ENCODE measurements around the gene C2CD4B. TPM values are rescaled to one million over a fixed set of nuclear protein-coding genes. Genes with fewer than 3 reads are reported as not detected.

C2CD4B gene
- total RNA-seq, 2 experiments from 2014 or later, result not detected

GRCh38 chr15:62173215-62173614 lies 8.1 kb upstream of the C2CD4B start:
- peaks cover 32% of the 10 kb centered on the region for H3K27me3 Mint-ChIP-seq
- no peak for ATAC-seq (ENCODE audit: low read depth)
- no peaks in the 10 kb centered on the region for H3K36me3 Mint-ChIP-seq
- H3K27ac Mint-ChIP-seq, result no peak overlapping the region
- no peaks in the 10 kb centered on the region for H3K9me3 Mint-ChIP-seq
- DNase-seq, result no peak
- POLR2A ChIA-PET, result no interaction called here
- H3K4me1 Mint-ChIP-seq, result no peaks in the 10 kb centered on the region
- H3K4me3 Mint-ChIP-seq, result no peak overlapping the region

GRCh38 chr15:62171882-62172281 lies 6.8 kb upstream of the C2CD4B start:
- H3K36me3 Mint-ChIP-seq, result no peaks in the 10 kb centered on the region
- DNase-seq (no peak), ATAC-seq (ENCODE audit: low read depth) (no peak)
- H3K9me3 Mint-ChIP-seq, result no peaks in the 10 kb centered on the region
- H3K27ac Mint-ChIP-seq, result no peak overlapping the region
- no peaks in the 10 kb centered on the region for H3K4me1 Mint-ChIP-seq
- no peak overlapping the region for H3K4me3 Mint-ChIP-seq
- H3K27me3 Mint-ChIP-seq, result peaks cover 41% of the 10 kb centered on the region
- POLR2A ChIA-PET, result no interaction called here

- peak overlapping the region; percentile 80 for H3K4me3 Mint-ChIP-seq
- H3K27me3 Mint-ChIP-seq, result peaks cover 66% of the 10 kb centered on the region
- H3K36me3 Mint-ChIP-seq, result no peaks in the 10 kb centered on the region
- H3K9me3 Mint-ChIP-seq, result no peaks in the 10 kb centered on the region
- DNase-seq, result no peak
- H3K27ac Mint-ChIP-seq, result no peak overlapping the region
- ATAC-seq (ENCODE audit: low read depth), result no peak
- H3K4me1 Mint-ChIP-seq, result peaks cover 6% of the 10 kb centered on the region
- POLR2A ChIA-PET, result no interaction called here
Measured at GRCh38 chr15:62165793-62166375, 799 bp upstream of the C2CD4B start.

DNA sequence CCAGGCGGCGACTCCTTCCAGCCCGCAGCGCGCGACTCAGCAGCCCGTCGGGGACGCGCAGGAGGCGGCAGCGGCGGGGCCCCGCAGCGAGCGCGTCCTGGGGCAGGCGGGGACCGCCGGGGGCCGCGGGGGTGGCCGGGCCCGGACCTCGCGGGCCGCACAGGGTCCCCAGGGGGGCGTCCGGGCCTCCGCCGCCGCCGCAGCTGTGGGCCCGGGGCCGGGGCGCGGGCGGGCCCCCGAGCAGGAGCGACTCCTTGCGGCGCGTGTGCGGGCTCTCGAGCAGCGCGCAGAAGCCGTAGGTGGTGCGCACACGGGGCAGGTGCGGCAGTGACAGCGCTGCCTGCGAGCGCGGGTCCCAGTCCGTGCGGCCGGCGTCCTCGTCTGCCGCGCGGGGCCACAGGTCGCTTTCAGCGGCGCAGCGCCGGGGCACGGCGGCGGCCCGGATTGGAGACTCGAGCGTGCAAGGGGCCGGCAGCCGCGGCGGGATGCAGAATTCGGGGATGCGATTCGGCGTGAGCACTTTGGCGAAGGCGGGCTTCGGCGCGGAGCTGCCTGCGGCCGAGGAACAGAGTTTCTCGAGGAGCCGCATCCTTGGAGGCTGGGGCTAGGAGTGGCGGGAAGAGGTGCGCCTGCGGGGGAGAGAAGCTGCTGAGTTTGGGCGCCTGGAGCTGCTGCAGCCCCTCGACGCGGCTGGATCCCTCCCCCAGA lies 535 bp downstream of the C2CD4B start:
- Mint-ChIP-seq H3K4me3 (peak overlapping the region; percentile 80), H3K27me3 (peaks cover 74% of the 10 kb centered on the region), H3K4me1 (peaks cover 6% of the 10 kb centered on the region), H3K9me3 (no peaks in the 10 kb centered on the region), H3K36me3 (no peaks in the 10 kb centered on the region), H3K27ac (no peak overlapping the region)
- POLR2A ChIA-PET, result no interaction called here
- ATAC-seq (ENCODE audit: low read depth) (peak; percentile 28), DNase-seq (peak; percentile 36)

DNA sequence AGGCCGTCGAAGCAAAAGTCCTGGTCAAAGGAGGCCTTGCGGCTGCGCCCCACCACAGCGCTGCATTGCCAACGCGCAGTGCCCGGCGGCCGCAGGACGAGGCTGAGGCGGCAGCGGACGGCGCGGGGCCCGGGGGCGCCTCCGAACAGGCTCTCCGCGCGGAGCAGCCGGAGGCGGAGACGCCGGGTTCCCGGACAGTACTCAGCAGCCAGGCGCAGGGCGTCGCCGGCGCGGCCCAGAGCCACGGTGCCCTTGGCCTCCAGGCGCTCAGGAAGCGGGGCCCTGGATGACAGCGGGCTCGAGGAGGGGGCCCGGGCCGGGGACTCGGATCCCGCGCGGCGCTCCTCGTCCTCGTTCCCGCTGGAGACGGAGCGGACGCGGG lies 1.1 kb downstream of the C2CD4B start:
- POLR2A ChIA-PET, result no interaction called here

DNA sequence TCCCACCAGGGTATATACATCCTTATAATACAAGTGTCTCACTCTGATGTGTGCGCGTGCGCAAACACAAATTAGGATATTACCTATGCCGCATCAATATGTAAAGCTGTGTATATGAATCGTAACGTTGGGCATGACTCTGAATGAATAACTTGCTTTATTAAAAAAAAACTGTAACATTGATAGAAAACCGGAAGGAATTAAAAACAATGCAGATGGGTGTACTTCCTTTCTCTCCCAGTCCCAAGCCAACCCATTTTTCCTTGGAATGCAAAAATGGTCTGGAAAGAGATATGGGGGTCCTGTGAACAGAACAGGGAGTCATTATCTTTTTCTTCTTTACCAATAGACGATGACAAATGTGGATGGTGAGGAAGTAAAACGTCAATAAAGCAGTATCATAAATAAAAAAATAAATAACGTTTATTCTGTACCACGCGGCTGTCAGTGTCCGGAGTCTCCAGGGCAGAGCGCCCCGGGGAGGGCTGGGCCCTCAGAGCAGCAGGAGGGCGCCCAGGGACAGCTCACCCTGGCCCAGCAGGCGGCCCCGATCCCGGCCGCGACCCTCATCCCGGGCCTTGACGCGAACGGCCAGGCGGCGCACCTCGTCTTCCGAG lies 1.6 kb downstream of the C2CD4B start:
- DNase-seq (no peak), ATAC-seq (ENCODE audit: low read depth) (no peak)
- H3K27me3 Mint-ChIP-seq, result peaks cover 77% of the 10 kb centered on the region
- H3K36me3 Mint-ChIP-seq, result no peaks in the 10 kb centered on the region
- peak overlapping the region; percentile 43 for H3K4me3 Mint-ChIP-seq
- POLR2A ChIA-PET, result no interaction called here
- no peak overlapping the region for H3K27ac Mint-ChIP-seq
- peaks cover 3% of the 10 kb centered on the region for H3K9me3 Mint-ChIP-seq
- peaks cover 6% of the 10 kb centered on the region for H3K4me1 Mint-ChIP-seq

More for the DNA sequence above, 1.1 kb downstream of the C2CD4B start:
- H3K36me3 Mint-ChIP-seq, result no peaks in the 10 kb centered on the region
- ATAC-seq (ENCODE audit: low read depth), result no peak
- peak; percentile 35 for DNase-seq
- H3K4me3 Mint-ChIP-seq, result no peak overlapping the region
- H3K9me3 Mint-ChIP-seq, result no peaks in the 10 kb centered on the region
- peaks cover 72% of the 10 kb centered on the region for H3K27me3 Mint-ChIP-seq
- peaks cover 6% of the 10 kb centered on the region for H3K4me1 Mint-ChIP-seq
- H3K27ac Mint-ChIP-seq, result no peak overlapping the region

DNA sequence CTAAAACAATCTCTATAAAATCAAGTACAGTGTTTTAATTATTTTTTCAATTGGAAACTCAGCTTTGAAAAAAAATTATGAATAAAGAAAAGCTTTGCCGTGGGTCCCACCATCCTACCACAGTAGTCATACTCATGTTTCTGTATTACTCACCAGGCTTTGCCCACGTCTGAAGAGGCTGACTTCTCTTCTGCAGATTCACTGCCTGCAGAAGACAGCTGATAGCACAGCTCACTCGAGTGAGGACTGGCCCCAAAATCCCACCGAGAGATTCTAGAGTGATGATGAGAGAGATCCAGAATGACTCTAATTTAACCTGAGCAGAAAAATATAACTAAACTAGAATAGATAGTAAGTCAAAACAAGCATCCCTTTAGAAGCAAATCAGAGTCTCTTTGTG lies 11.9 kb downstream of the C2CD4B start:
- H3K9me3 Mint-ChIP-seq, result peaks cover 4% of the 10 kb centered on the region
- peaks cover 16% of the 10 kb centered on the region for H3K27me3 Mint-ChIP-seq
- POLR2A ChIA-PET, result no interaction called here
- H3K27ac Mint-ChIP-seq, result no peak overlapping the region
- H3K36me3 Mint-ChIP-seq, result no peaks in the 10 kb centered on the region
- DNase-seq, result no peak
- no peak overlapping the region for H3K4me3 Mint-ChIP-seq
- no peaks in the 10 kb centered on the region for H3K4me1 Mint-ChIP-seq
- ATAC-seq (ENCODE audit: low read depth), result no peak

DNA sequence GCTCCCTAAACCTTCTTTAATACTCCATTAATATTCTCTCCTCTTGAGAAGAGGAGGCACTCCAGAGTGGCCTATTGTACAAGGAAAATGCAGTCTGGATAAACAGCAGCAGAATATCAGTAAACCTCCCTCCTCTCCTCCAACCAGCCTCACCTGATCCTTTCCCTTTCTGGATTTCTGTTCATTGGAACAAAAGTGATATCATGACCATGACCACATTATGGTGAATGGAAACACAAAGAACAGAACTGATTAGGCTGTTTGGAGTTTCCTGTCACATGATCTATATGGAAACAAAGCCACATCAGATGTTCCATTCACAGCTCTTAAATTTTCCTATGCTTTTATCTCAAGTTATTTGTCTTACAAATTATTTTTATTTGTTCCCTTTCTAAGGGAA lies 14.6 kb downstream of the C2CD4B start:
- DNase-seq (no peak), ATAC-seq (ENCODE audit: low read depth) (no peak)
- no peak overlapping the region for H3K27ac Mint-ChIP-seq
- H3K36me3 Mint-ChIP-seq, result no peaks in the 10 kb centered on the region
- peaks cover 8% of the 10 kb centered on the region for H3K27me3 Mint-ChIP-seq
- POLR2A ChIA-PET, result no interaction called here
- no peak overlapping the region for H3K4me3 Mint-ChIP-seq
- H3K9me3 Mint-ChIP-seq, result no peaks in the 10 kb centered on the region
- no peaks in the 10 kb centered on the region for H3K4me1 Mint-ChIP-seq

- no peaks in the 10 kb centered on the region for H3K36me3 Mint-ChIP-seq
- H3K9me3 Mint-ChIP-seq, result no peaks in the 10 kb centered on the region
- no peak overlapping the region for H3K4me3 Mint-ChIP-seq
- ATAC-seq (ENCODE audit: low read depth) (no peak), DNase-seq (no peak)
- POLR2A ChIA-PET, result no interaction called here
- no peaks in the 10 kb centered on the region for H3K4me1 Mint-ChIP-seq
- H3K27ac Mint-ChIP-seq, result no peak overlapping the region
- H3K27me3 Mint-ChIP-seq, result peaks cover 3% of the 10 kb centered on the region
Measured at GRCh38 chr15:62149729-62150128, 15.4 kb downstream of the C2CD4B start.

DNA sequence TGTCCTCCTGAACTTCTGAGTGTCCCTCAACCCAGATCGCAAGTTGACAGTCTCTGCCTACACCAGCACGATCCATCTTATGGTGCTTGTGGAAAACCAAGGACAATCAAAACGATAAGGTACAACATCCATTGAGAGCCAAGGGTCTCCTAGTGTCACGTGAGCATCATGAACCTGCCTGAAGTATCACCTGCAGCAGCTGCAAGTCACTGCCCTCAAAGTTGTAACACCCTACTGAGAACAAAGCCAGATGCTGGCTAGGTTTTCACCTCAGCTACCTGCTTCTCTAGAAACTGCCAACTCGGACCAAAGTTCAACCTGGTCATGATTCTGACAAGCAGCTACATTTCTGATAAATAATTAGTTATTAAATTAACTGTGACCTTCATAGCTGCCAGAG lies 17.5 kb downstream of the C2CD4B start:
- no peak for ATAC-seq (ENCODE audit: low read depth)
- Mint-ChIP-seq H3K27ac (no peak overlapping the region), H3K9me3 (no peaks in the 10 kb centered on the region), H3K4me1 (no peaks in the 10 kb centered on the region), H3K27me3 (peaks cover 3% of the 10 kb centered on the region), H3K36me3 (no peaks in the 10 kb centered on the region), H3K4me3 (no peak overlapping the region)
- no peak for DNase-seq
- POLR2A ChIA-PET, result no interaction called here

DNA sequence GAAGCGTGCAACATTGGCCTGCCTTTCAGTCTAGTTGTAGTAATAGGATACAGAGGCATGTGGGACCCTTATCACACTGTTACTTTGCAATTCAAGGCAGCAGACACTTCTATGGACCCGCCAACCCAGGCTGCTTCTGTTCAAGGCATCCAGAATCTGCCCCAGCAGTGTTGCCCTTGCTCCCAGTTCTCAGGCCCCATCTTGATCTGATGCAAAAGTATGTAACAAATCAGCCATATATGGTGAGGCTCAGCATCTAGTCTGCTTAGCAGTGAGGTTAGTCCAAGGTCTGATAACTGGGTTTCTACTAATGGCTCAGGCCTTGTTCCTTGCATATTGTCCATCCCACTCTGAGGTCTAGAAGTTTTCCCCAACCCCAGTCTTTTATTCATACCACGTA lies 17.9 kb downstream of the C2CD4B start:
- no peaks in the 10 kb centered on the region for H3K36me3 Mint-ChIP-seq

GRCh38 chr15:62145015-62145735 lies 19.9 kb downstream of the C2CD4B start:
- Mint-ChIP-seq H3K4me1 (no peaks in the 10 kb centered on the region), H3K4me3 (no peak overlapping the region), H3K36me3 (no peaks in the 10 kb centered on the region), H3K9me3 (no peaks in the 10 kb centered on the region), H3K27ac (no peak overlapping the region), H3K27me3 (peaks cover 14% of the 10 kb centered on the region)
- POLR2A ChIA-PET, result no interaction called here
- DNase-seq (no peak), ATAC-seq (ENCODE audit: low read depth) (no peak)

More for the DNA sequence above, 17.9 kb downstream of the C2CD4B start:
- POLR2A ChIA-PET, result no interaction called here
- H3K27me3 Mint-ChIP-seq, result peaks cover 5% of the 10 kb centered on the region
- no peaks in the 10 kb centered on the region for H3K9me3 Mint-ChIP-seq
- no peaks in the 10 kb centered on the region for H3K4me1 Mint-ChIP-seq
- no peak overlapping the region for H3K27ac Mint-ChIP-seq
- H3K4me3 Mint-ChIP-seq, result no peak overlapping the region
- no peak for ATAC-seq (ENCODE audit: low read depth)
- no peak for DNase-seq

GRCh38 chr15:62142736-62143135 lies 22.3 kb downstream of the C2CD4B start:
- no peak for ATAC-seq (ENCODE audit: low read depth)
- Mint-ChIP-seq H3K27me3 (peaks cover 25% of the 10 kb centered on the region), H3K9me3 (no peaks in the 10 kb centered on the region), H3K27ac (no peak overlapping the region), H3K36me3 (no peaks in the 10 kb centered on the region), H3K4me1 (no peaks in the 10 kb centered on the region), H3K4me3 (no peak overlapping the region)
- POLR2A ChIA-PET, result no interaction called here
- DNase-seq, result no peak

All from activated naive CD8-positive, alpha-beta T cell treated with anti-CD3 and anti-CD28 coated beads, Interleukin-2, amount 10 ng/mL, durations not matched to agents 7 days and 5 days (primary cell).